Spleen (tissue), 11 donors: Measurements from ENCODE around the gene ESM1. TPM values are rescaled to one million over a fixed set of nuclear protein-coding genes. Genes with fewer than 3 reads are reported as not detected.

ENCODE experiments used
- DNase-seq: peaks from one replicate; pipeline ENCODE4 v3.0.0-alpha.2; 2020
- H3K27ac ChIP-seq, 8 donors: fragments of 200-600 bp; sonication (generic) in 7 of 8; 1 replicate in 4 of 8; 2 replicates in 4 of 8; pipeline versions ENCODE4 v1.5.0 to v1.8.0; 2016 to 2021; ENCODE audit warnings: inconsistent platforms in 4 of 8, mild to moderate bottlenecking in 4 of 8, moderate library complexity in 1 of 8
- H3K27me3 ChIP-seq, 7 donors: fragments of 200-600 bp; sonication (generic) in 6 of 7; replicated peaks in 1 of 7; 1 replicate in 4 of 7; 2 replicates in 3 of 7; pipeline versions ENCODE4 v1.5.0 to v1.8.0; 2016 to 2021; ENCODE audit warnings: inconsistent platforms in 3 of 7, mild to moderate bottlenecking in 1 of 7
- H3K36me3 ChIP-seq, 6 donors: fragments of 200-600 bp; sonication (generic) in 5 of 6; 1 replicate in 4 of 6; 2 replicates in 2 of 6; pipeline versions ENCODE4 v1.5.0 to v1.8.0; 2016 to 2021; ENCODE audit warnings: inconsistent platforms in 2 of 6
- H3K4me1 ChIP-seq, 6 donors: fragments of 200-600 bp; sonication (generic) in 5 of 6; 1 replicate in 3 of 6; 2 replicates in 3 of 6; pipeline versions ENCODE4 v1.5.0 to v1.8.0; 2016 to 2021; ENCODE audit warnings: inconsistent platforms in 3 of 6
- H3K4me3 ChIP-seq, 8 donors: fragments of 200-600 bp; sonication (generic) in 7 of 8; 1 replicate in 4 of 8; 2 replicates in 4 of 8; pipeline versions ENCODE4 v1.5.0 to v1.8.0; 2016 to 2021; ENCODE audit warnings: inconsistent platforms in 4 of 8, mild to moderate bottlenecking in 4 of 8, moderate library complexity in 2 of 8
- H3K9me3 ChIP-seq, 8 donors: fragments of 200-600 bp; sonication (generic) in 7 of 8; 1 replicate in 4 of 8; 2 replicates in 4 of 8; pipeline versions ENCODE4 v1.5.0 to v1.8.0; 2016 to 2021; ENCODE audit warnings: inconsistent platforms in 4 of 8
- CTCF ChIP-seq, 11 experiments: fragments of 200-600 bp in 7 of 11; fragments of 450-650 bp in 4 of 11; sonication (generic) in 4 of 11; IDR thresholded peaks in 8 of 11; conservative IDR thresholded peaks in 3 of 11; 1 replicate in 7 of 11; 2 replicates in 4 of 11; pipeline versions ENCODE4 v1.4.0 to v1.8.0; 2016 to 2021; ENCODE audit warnings: antibody characterized with exemption in 11 of 11, inconsistent platforms in 4 of 11, mild to moderate bottlenecking in 1 of 11
- POLR2A ChIP-seq, 3 donors: fragments of 450-650 bp; IDR thresholded peaks; one replicate each; pipeline ENCODE4 v1.5.1; 2017; ENCODE audit warnings: antibody characterized with exemption in 3 of 3, mild to moderate bottlenecking in 1 of 3
- POLR2AphosphoS5 ChIP-seq, 3 donors: sonication (generic); formaldehyde crosslinking; IDR thresholded peaks; one replicate each; pipeline ENCODE4 v1.5.1; 2017; ENCODE audit warnings: antibody characterized with exemption in 3 of 3
- WGBS, 5 donors: extraction: QIAGEN DNeasy Blood & Tissue Kit in 3 of 5; methylation state at CpG; one replicate each; pipeline versions ENCODE4 v1.1.5 to v1.1.7; 2013 to 2018; 5-methylcytosine and 5-hydroxymethylcytosine counted together
- intact Hi-C: fragments of 100-400 bp; cut with DNase I; formaldehyde crosslinking; loops from one replicate; pipeline ENCODE4 v1.15.0; 2023; ENCODE audit warnings: low total_unique reads
- polyA plus RNA-seq, 3 donors: library from polyadenylated mRNA; stranded (reverse); fragments of 200-250 nt; gene quantifications; one replicate each; pipeline ENCODE4 v1.2.1, GENCODE V29; 2013
- total RNA-seq, 7 donors: library from RNA; depleted of rRNA in 3 of 7; stranded (reverse); fragments of >200 nt in 3 of 7; fragmentation: NEBNext Ultra II Directional in 4 of 7; extraction: Animal tissue kit (Norgen Biotek cat#: 25700) in 4 of 7; gene quantifications; one replicate each; pipeline versions ENCODE4 v1.1.0 to v1.2.1, GENCODE V29; 2016 to 2021
- donor health status: healthy with polysubstance abuse.
- donor health status: DM: no; HTN: no; CAD: no; lungs with moderate emphysema.
- donor health status: DM: no; HTN: no; CAD: no.
- donor health status: Bipolar disorder and iron deficiency.
- donor health status: healthy.
- donor health status: DM: no; HTN: no; CAD: no.
- donor health status: DM: yes; HTN: yes; CAD: no.

ESM1 gene
- total and polyA plus RNA-seq, 10 donors: 0.09 to 2.4 (median 0.77) TPM; not detected in 1

- Histone ChIP-seq H3K9me3 (no peaks in the 10 kb centered on the region), H3K4me3 (no peak overlapping the region), H3K36me3 (peaks cover 0 to 13% (median 0%) of the 10 kb centered on the region in 6 donors), H3K27ac (no peak overlapping the region), H3K27me3 (no peaks in the 10 kb centered on the region), H3K4me1 (peaks cover 0 to 8% (median 0%) of the 10 kb centered on the region in 6 donors)
- DNase-seq: no peak
- no peak for TF ChIP-seq POLR2AphosphoS5 (IDR thresholded peaks at IDR 0.05)
- no peak for TF ChIP-seq POLR2A (IDR thresholded peaks at IDR 0.05)
- TF ChIP-seq CTCF (IDR thresholded peaks at IDR 0.05 in 8 of 11, conservative IDR thresholded peaks at IDR 0.05 in 3 of 11): no peak
- 69 to 86% (median 77%) methylated on average over 2 of the region's 2 CpGs for WGBS, 5 donors
- intact Hi-C loops: no loop called here
Observed at GRCh38 chr5:55030220-55030619, 44.8 kb upstream of the ESM1 start.

- Histone ChIP-seq H3K4me1 (peaks cover 0 to 13% (median 0%) of the 10 kb centered on the region in 6 donors), H3K27me3 (no peaks in the 10 kb centered on the region), H3K36me3 (peaks cover 0 to 13% (median 0%) of the 10 kb centered on the region in 6 donors), H3K9me3 (no peaks in the 10 kb centered on the region), H3K4me3 (peak overlapping the region in 1 of 8 donors; percentile 44), H3K27ac (peak overlapping the region in 1 of 8 donors; percentile 31)
- intact Hi-C loops: no loop called here
- WGBS, 5 donors: 20 to 35% (median 27%) methylated on average over 3 of the region's 3 CpGs
- DNase-seq: no peak
- TF ChIP-seq POLR2AphosphoS5 (IDR thresholded peaks at IDR 0.05): no peak
- TF ChIP-seq CTCF (IDR thresholded peaks at IDR 0.05 in 8 of 11, conservative IDR thresholded peaks at IDR 0.05 in 3 of 11): no peak
- TF ChIP-seq POLR2A (IDR thresholded peaks at IDR 0.05): no peak
Observed at GRCh38 chr5:55027595-55027994, 42.2 kb upstream of the ESM1 start.

- Histone ChIP-seq H3K4me1 (peaks cover 0 to 12% (median 0%) of the 10 kb centered on the region in 6 donors), H3K4me3 (no peak overlapping the region), H3K36me3 (no peaks in the 10 kb centered on the region), H3K27ac (peak overlapping the region in 4 of 8 donors; percentile 11 to 60 (median 28)), H3K27me3 (no peaks in the 10 kb centered on the region), H3K9me3 (peaks cover 0 to 4% (median 0%) of the 10 kb centered on the region in 8 donors)
- no peak for TF ChIP-seq POLR2A (IDR thresholded peaks at IDR 0.05)
- TF ChIP-seq CTCF (IDR thresholded peaks at IDR 0.05 in 8 of 11, conservative IDR thresholded peaks at IDR 0.05 in 3 of 11): no peak
- no peak for TF ChIP-seq POLR2AphosphoS5 (IDR thresholded peaks at IDR 0.05)
- intact Hi-C loops: no loop called here
- no peak for DNase-seq
- WGBS, 5 donors: 50 to 59% (median 54%) methylated on average over 2 of the region's 2 CpGs
Observed at GRCh38 chr5:55022450-55022849, 37.1 kb upstream of the ESM1 start.

GRCh38 chr5:55021821-55022220 is 36.4 kb upstream of the ESM1 start:
- intact Hi-C loops: no loop called here
- TF ChIP-seq CTCF (IDR thresholded peaks at IDR 0.05 in 8 of 11, conservative IDR thresholded peaks at IDR 0.05 in 3 of 11) (no peak), POLR2AphosphoS5 (IDR thresholded peaks at IDR 0.05) (no peak), POLR2A (IDR thresholded peaks at IDR 0.05) (no peak)
- no peaks in the 10 kb centered on the region for H3K27me3 ChIP-seq
- no peak for DNase-seq
- H3K27ac ChIP-seq: peak overlapping the region in 3 of 8 donors; percentile 11 to 60 (median 42)
- peaks cover 0 to 4% (median 0%) of the 10 kb centered on the region in 8 donors for H3K9me3 ChIP-seq
- H3K4me3 ChIP-seq: no peak overlapping the region
- peaks cover 0 to 8% (median 0%) of the 10 kb centered on the region in 6 donors for H3K4me1 ChIP-seq
- H3K36me3 ChIP-seq: no peaks in the 10 kb centered on the region
- WGBS, 5 donors: 79 to 88% (median 85%) methylated on average over 4 of the region's 4 CpGs
